ENCODE results near the gene THBD.

The THBD gene

DNA sequence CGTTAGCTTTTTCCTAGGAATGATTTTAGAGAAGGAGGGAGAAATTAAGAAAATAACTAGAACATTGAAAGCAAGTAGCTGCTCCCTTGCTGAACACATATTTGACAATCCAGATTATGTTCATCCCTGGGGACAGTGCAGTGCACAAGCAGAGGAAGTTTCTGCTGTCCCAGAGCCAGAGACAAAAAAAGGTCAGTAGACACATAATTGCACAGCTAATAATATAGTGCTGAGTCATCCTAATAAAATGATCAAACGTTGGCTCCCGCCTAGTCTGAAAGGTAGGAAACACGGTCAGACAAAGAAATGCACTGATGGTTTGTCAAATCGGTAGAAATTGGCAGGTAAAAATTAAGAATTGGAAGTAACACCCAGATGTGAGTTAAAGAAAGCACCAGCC lies 36.0 kb downstream of the THBD start:
- DNase-seq (ENCODE audit: low spot score): no peak
- in situ Hi-C loops (cut with MboI; ENCODE audit: low pct_unique_long_range_greater_than_20kb, low sequenced_read_pairs, unreplicated experiment): no loop called here
- TF ChIP-seq, protein P1, sequence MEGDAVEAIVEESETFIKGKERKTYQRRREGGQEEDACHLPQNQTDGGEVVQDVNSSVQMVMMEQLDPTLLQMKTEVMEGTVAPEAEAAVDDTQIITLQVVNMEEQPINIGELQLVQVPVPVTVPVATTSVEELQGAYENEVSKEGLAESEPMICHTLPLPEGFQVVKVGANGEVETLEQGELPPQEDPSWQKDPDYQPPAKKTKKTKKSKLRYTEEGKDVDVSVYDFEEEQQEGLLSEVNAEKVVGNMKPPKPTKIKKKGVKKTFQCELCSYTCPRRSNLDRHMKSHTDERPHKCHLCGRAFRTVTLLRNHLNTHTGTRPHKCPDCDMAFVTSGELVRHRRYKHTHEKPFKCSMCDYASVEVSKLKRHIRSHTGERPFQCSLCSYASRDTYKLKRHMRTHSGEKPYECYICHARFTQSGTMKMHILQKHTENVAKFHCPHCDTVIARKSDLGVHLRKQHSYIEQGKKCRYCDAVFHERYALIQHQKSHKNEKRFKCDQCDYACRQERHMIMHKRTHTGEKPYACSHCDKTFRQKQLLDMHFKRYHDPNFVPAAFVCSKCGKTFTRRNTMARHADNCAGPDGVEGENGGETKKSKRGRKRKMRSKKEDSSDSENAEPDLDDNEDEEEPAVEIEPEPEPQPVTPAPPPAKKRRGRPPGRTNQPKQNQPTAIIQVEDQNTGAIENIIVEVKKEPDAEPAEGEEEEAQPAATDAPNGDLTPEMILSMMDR (IDR thresholded peaks at IDR 0.05; ENCODE audit: extremely low read depth, insufficient read depth, missing control alignments): no peak

DNA sequence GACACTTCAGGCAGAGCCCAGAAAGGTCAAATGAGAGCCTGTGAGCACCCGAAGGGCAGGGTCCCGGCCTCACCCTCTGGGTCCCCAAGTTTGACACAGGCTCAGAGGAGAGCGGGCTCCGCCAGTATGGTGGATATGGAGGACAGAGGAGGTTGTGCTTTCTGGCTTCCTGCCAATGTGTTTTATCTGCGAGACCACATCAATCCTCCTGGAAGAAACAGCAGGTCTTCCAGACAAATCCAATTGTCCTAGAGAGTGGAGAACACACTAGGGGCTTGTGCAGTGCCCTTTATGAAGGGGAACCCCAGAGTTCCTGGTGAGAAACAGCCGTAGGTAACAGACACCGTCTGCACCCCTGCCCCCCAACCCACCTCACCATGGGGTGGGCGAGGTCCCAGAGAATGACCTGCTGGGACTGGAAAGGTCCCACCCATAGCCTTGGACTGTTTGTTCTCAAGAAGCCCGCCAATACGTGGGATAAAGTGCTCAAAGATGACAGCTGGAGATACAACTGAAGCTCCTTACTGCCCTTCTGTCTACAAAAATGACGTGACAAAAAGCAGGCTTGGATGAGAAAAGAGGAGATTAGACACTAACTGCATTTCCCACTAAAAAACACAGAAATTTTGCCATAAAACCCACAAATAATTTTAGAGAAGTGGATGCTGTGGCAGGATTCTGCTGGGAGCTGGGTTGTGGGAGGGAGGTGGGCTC lies 38.3 kb downstream of the THBD start:
- DNase-seq (ENCODE audit: low spot score): no peak
- in situ Hi-C loops (cut with MboI; ENCODE audit: low pct_unique_long_range_greater_than_20kb, low sequenced_read_pairs, unreplicated experiment): no loop called here
- TF ChIP-seq, protein P1 (IDR thresholded peaks at IDR 0.05; ENCODE audit: extremely low read depth, insufficient read depth, missing control alignments): no peak

DNA sequence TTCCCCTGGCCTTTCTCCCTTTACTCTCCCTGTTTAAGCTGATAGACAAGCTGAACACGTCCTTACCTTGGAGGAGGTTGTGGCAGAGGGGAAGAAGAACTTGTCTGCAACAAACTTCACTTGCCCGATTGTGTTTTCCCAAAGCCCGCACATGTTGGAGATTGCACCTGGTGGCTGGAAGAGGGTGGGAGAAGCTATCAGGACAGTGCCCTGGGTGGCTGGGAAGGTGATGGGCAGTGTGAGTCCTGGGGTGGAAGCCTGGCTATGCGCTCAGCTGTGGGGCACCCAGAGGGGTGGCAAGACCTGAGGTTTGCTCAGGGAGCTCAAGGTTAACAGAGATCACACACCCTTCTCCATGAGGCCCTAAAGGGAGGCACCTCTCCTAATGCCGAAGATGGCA lies 39.4 kb downstream of the THBD start:
- TF ChIP-seq, protein P1 (IDR thresholded peaks at IDR 0.05; ENCODE audit: extremely low read depth, insufficient read depth, missing control alignments): no peak
- in situ Hi-C loops (cut with MboI; ENCODE audit: low pct_unique_long_range_greater_than_20kb, low sequenced_read_pairs, unreplicated experiment): no loop called here
- DNase-seq (ENCODE audit: low spot score): no peak

DNA sequence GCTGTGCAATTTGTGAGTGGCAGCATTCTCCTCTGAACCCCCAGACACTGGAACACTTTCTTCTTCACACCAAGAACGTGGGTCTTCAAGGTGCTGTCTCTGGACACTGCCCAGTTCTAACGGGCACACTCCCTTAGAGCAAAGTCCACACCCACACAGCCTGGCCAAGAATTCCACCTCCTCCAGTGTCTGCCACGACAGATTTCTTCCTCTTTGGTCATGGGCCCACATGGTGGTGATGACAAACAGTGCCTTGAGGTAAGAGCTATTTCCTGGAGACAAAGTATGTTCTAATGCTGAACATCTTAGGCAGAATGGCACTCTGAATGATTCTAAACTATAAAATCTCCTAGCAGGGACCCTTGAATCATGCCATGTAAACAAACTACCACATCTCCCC lies 39.8 kb downstream of the THBD start:
- in situ Hi-C loops (cut with MboI; ENCODE audit: low pct_unique_long_range_greater_than_20kb, low sequenced_read_pairs, unreplicated experiment): no loop called here
- DNase-seq (ENCODE audit: low spot score): no peak
- TF ChIP-seq, protein P1 (IDR thresholded peaks at IDR 0.05; ENCODE audit: extremely low read depth, insufficient read depth, missing control alignments): no peak

DNA sequence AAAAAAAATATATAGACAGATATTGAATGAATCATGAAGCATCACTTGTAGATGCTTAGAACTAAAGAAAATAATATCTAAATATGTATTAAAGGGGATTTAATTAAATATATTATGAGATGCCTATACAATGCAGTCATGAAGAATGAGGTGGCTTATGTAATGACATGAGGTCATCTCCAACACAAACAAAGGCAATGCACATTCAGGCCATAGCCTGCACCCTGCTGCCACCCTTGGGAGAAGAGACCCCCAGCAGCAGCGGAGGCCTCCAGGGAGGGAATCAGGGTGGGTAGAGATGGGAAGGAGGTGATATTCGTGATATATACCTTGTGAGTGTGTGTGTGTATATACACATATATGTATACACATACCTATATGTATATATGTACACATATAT lies 40.8 kb downstream of the THBD start:
- in situ Hi-C loops (cut with MboI; ENCODE audit: low pct_unique_long_range_greater_than_20kb, low sequenced_read_pairs, unreplicated experiment): no loop called here
- TF ChIP-seq, protein P1 (IDR thresholded peaks at IDR 0.05; ENCODE audit: extremely low read depth, insufficient read depth, missing control alignments): no peak
- DNase-seq (ENCODE audit: low spot score): no peak

DNA sequence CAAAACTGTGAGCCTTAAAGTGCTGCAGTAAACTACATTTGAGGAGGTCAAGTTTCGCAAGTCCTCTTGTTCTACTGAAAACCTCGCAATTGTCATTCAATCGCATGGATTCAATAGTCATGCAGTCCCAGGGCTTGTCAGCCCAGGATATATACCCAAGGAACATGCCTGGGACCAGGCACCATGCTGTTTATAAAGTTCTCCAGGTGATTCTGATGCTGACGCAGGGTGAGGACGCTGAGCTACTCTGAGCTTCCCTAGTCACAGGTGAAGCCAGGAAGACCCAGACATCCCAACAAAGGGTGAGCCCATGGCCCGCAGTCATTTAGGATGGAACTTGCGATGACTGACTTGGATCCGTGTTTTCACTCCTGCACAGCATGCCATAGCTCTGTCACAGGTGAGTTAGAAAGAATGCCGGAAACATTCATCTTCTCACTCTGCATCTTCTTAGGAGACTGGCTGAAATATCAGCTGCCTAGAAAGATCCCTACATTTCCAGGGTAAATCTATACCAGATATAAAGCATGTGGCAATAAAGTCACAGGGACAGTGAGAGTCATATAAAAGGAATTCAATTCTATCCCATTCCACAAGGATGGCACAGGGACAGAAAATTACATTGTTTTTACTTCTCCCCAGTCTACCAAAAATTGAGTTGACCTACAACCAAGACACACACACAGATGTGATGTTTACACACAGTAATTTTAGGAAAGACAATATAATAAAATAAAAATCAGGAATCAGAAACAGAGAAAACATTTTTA lies 41.4 kb downstream of the THBD start:
- in situ Hi-C loops (cut with MboI; ENCODE audit: low pct_unique_long_range_greater_than_20kb, low sequenced_read_pairs, unreplicated experiment): no loop called here
- TF ChIP-seq, protein P1 (IDR thresholded peaks at IDR 0.05; ENCODE audit: extremely low read depth, insufficient read depth, missing control alignments): no peak
- DNase-seq (ENCODE audit: low spot score): no peak
